DND-41 (cell line): Measurements from ENCODE around the gene TRIM59.

Experiments used
- ATAC-seq: fragments of 200-7000 bp; cut with Tn5 transposase; 3 replicates; pipeline ENCODE4 v1.9.1; 2021; ENCODE audit warnings: low read depth; ENCODE audit not compliant: insufficient read depth
- DNase-seq: peaks from one replicate; pipeline ENCODE4 v3.0.0-alpha.2; 2020
- H2AFZ ChIP-seq: 2 replicates; pipeline ENCODE4 v1.6.0; 2012; ENCODE audit warnings: low read depth, low read length
- H3K27ac ChIP-seq: 2 replicates; pipeline ENCODE4 v1.5.1; 2012; ENCODE audit warnings: low read length, inconsistent platforms
- H3K27me3 ChIP-seq: fragments of 200-600 bp; sonication (generic); 2 replicates; pipeline ENCODE4 v1.6.0; 2012; ENCODE audit warnings: low read length, mild to moderate bottlenecking, inconsistent platforms; ENCODE audit not compliant: insufficient read depth, poor library complexity
- H3K36me3 ChIP-seq: 2 replicates; pipeline ENCODE4 v1.5.1; 2012; ENCODE audit warnings: low read length, inconsistent platforms; ENCODE audit not compliant: insufficient read depth
- H3K4me1 ChIP-seq: 2 replicates; pipeline ENCODE4 v1.5.1; 2012; ENCODE audit warnings: mild to moderate bottlenecking, low read length; ENCODE audit not compliant: insufficient read depth
- H3K4me2 ChIP-seq: 2 replicates; pipeline ENCODE4 v1.6.0; 2012; ENCODE audit warnings: mild to moderate bottlenecking, moderate library complexity, low read length, inconsistent platforms; ENCODE audit not compliant: insufficient read depth
- H3K4me3 ChIP-seq, 2 experiments: fragments of 200-600 bp in 1 of 2; shearing (Covaris generic) in 1 of 2; 2 replicates each; pipeline ENCODE4 v1.5.1; 2012 to 2016; ENCODE audit warnings: inconsistent platforms in 2 of 2, low read length in 2 of 2, mild to moderate bottlenecking in 2 of 2, low read depth in 1 of 2, moderate library complexity in 1 of 2
- H3K79me2 ChIP-seq: 2 replicates; pipeline ENCODE4 v1.6.0; 2012; ENCODE audit warnings: low read length, inconsistent platforms; ENCODE audit not compliant: insufficient read depth
- H3K9ac ChIP-seq: 2 replicates; pipeline ENCODE4 v1.6.0; 2012; ENCODE audit warnings: low read depth, mild to moderate bottlenecking, inconsistent platforms, low read length, moderate library complexity
- H3K9me3 ChIP-seq: 2 replicates; pipeline ENCODE4 v1.5.1; 2012; ENCODE audit warnings: low read length, moderate library complexity, mild to moderate bottlenecking, inconsistent platforms; ENCODE audit not compliant: insufficient read depth, severe bottlenecking
- H4K20me1 ChIP-seq: 2 replicates; pipeline ENCODE4 v1.6.0; 2012; ENCODE audit warnings: low read length; ENCODE audit not compliant: insufficient read depth
- EZH2 ChIP-seq: IDR thresholded peaks from 3 replicates; pipeline ENCODE4 v1.6.1; 2012; ENCODE audit warnings: borderline replicate concordance, low read depth, mild to moderate bottlenecking, moderate library complexity, low read length, inconsistent platforms; ENCODE audit not compliant: severe bottlenecking
- TF ChIP-seq, protein P1 (sequence below): IDR thresholded peaks from 2 replicates; pipeline ENCODE4 v1.5.1; 2012; ENCODE audit warnings: borderline replicate concordance, low read length, moderate library complexity, mild to moderate bottlenecking; ENCODE audit not compliant: poor library complexity, severe bottlenecking; ENCODE audit errors: extremely low read depth

TRIM59 gene

DNA sequence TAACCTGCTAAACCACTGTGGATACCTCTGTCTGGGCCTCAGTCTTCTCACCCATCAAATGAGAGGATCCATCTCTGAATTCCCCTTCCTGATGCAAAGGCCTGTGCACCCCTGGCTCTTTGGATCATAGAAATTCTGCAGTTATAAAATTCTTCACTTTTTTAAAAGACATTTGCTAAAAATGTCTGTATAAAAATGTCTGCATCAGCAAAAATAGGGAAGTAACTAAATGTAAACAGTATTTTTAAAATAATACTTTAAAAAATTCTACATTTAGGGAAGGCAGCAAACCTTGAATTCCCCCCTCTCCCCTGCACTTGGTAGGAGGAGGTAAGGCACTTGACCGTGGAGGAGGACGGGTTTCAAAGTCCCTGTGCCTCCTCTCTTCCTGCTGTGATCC lies 25.6 kb upstream of the TRIM59 start:
- Histone ChIP-seq H3K4me3 (no peak overlapping the region), H3K9ac (no peak overlapping the region), H3K27ac (no peak overlapping the region), H3K4me2 (no peak overlapping the region), H3K36me3 (no peaks in the 10 kb centered on the region), H3K9me3 (peaks cover 15% of the 10 kb centered on the region), H3K27me3 (peaks cover 3% of the 10 kb centered on the region), H2AFZ (no peak overlapping the region), H3K4me1 (no peaks in the 10 kb centered on the region), H4K20me1 (no peaks in the 10 kb centered on the region), H3K79me2 (no peaks in the 10 kb centered on the region)
- TF ChIP-seq EZH2 = no peak
- TF ChIP-seq, protein P1, sequence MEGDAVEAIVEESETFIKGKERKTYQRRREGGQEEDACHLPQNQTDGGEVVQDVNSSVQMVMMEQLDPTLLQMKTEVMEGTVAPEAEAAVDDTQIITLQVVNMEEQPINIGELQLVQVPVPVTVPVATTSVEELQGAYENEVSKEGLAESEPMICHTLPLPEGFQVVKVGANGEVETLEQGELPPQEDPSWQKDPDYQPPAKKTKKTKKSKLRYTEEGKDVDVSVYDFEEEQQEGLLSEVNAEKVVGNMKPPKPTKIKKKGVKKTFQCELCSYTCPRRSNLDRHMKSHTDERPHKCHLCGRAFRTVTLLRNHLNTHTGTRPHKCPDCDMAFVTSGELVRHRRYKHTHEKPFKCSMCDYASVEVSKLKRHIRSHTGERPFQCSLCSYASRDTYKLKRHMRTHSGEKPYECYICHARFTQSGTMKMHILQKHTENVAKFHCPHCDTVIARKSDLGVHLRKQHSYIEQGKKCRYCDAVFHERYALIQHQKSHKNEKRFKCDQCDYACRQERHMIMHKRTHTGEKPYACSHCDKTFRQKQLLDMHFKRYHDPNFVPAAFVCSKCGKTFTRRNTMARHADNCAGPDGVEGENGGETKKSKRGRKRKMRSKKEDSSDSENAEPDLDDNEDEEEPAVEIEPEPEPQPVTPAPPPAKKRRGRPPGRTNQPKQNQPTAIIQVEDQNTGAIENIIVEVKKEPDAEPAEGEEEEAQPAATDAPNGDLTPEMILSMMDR = no peak
- no peak for ATAC-seq
- no peak for DNase-seq

DNA sequence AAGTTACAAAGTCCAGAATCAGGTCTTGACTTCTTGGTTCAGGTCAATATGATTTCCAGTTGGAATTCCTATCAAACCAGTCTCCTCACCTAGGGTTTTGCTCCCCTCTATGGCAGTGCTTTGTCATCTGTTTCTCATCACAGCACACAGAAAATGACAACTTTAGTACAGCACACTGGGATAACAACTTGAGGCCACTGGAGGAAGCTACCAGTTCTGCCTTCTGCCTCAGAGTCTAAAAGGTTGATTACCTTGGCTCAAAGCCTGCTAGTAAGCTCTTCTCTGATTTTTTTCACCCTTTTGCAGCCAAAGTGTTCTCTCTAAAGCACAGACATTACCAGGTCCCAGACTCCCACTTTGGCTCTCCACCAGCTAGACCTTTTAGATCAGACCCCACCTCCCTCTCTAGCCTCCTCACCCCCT lies 24.8 kb upstream of the TRIM59 start:
- no peak overlapping the region for H3K27ac ChIP-seq
- no peak overlapping the region for H2AFZ ChIP-seq
- H3K9ac ChIP-seq = no peak overlapping the region
- H3K27me3 ChIP-seq = peaks cover 3% of the 10 kb centered on the region
- no peaks in the 10 kb centered on the region for H3K4me1 ChIP-seq
- no peaks in the 10 kb centered on the region for H3K36me3 ChIP-seq
- TF ChIP-seq, protein P1 = no peak
- H3K4me2 ChIP-seq = no peak overlapping the region
- no peak for DNase-seq
- peaks cover 17% of the 10 kb centered on the region for H3K9me3 ChIP-seq
- H4K20me1 ChIP-seq = no peaks in the 10 kb centered on the region
- H3K4me3 ChIP-seq = no peak overlapping the region
- no peaks in the 10 kb centered on the region for H3K79me2 ChIP-seq
- ATAC-seq = no peak

DNA sequence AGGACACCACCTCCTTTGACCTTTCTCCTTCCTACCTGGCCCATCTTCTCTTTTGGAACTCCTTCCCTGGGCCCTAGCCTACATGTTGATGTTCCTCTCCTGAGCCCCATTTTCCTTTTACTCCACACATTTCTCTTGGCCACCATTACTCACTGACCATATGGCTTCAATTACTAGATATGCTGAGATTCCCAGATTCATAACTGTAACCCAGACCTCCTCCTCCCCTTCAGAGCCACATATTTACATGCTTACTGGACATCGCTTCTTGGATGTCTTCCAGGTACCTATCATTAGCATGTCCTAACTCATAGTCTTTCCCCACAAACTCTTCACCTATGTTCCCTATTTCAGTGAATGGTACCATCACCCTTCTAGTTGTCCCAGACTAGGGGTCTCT lies 24.4 kb upstream of the TRIM59 start:
- TF ChIP-seq, protein P1 = no peak
- TF ChIP-seq EZH2 = no peak
- no peak for ATAC-seq
- no peaks in the 10 kb centered on the region for H3K36me3 ChIP-seq
- no peak overlapping the region for H3K9ac ChIP-seq
- no peak overlapping the region for H3K4me2 ChIP-seq
- no peaks in the 10 kb centered on the region for H3K79me2 ChIP-seq
- H3K27ac ChIP-seq = no peak overlapping the region
- H2AFZ ChIP-seq = no peak overlapping the region
- H3K4me3 ChIP-seq = no peak overlapping the region
- no peaks in the 10 kb centered on the region for H4K20me1 ChIP-seq
- peaks cover 20% of the 10 kb centered on the region for H3K9me3 ChIP-seq
- no peaks in the 10 kb centered on the region for H3K4me1 ChIP-seq
- DNase-seq = no peak
- peaks cover 3% of the 10 kb centered on the region for H3K27me3 ChIP-seq

DNA sequence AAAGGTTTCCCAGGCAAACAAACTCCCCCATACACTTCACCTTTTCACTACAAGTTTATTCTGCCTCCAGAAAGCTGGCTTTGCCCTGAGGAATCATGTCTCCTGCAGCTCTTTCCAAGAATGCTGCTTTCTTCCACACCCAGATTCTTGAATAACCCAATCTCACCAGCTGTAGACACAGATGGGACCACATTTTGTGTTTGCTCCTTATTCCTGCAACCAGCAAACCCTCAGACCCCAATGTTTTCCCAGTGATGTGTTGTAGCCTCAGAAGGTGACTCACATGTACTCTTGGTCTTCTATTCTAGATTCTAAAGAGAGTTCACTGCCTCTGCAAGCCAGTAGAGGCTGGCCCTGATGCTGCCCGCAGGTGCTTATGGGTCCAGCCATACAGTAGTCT lies 23.6 kb upstream of the TRIM59 start:
- Histone ChIP-seq H4K20me1 (no peaks in the 10 kb centered on the region), H3K36me3 (no peaks in the 10 kb centered on the region), H3K4me1 (no peaks in the 10 kb centered on the region), H3K9me3 (peaks cover 20% of the 10 kb centered on the region), H3K27me3 (peaks cover 3% of the 10 kb centered on the region), H3K9ac (no peak overlapping the region), H3K79me2 (no peaks in the 10 kb centered on the region), H2AFZ (no peak overlapping the region), H3K27ac (no peak overlapping the region), H3K4me3 (no peak overlapping the region), H3K4me2 (no peak overlapping the region)
- no peak for ATAC-seq
- no peak for DNase-seq
- TF ChIP-seq EZH2 = no peak
- TF ChIP-seq, protein P1 = no peak
